Middle frontal gyrus (tissue), 1 donor: ENCODE results near the gene KLK5.

ENCODE experiments used
- DNase-seq: peaks from one replicate; pipeline ENCODE4 v3.0.0-alpha.2; 2015; ENCODE audit warnings: low spot score; ENCODE audit errors: extremely low spot score

KLK5 gene

GRCh38 chr19:50969413-50969760 lies 16.5 kb upstream of the KLK5 start, which contains the start of gene KLK6:
Gene KLK6, minus strand, starts transcription at chr19:50969591. Its CDS starts 1,487 bp downstream, at chr19:50968104.
- peak; percentile 56 for DNase-seq

GRCh38 chr19:50968716-50969412 lies 16.0 kb upstream of the KLK5 start:
- no peak for DNase-seq

DNA sequence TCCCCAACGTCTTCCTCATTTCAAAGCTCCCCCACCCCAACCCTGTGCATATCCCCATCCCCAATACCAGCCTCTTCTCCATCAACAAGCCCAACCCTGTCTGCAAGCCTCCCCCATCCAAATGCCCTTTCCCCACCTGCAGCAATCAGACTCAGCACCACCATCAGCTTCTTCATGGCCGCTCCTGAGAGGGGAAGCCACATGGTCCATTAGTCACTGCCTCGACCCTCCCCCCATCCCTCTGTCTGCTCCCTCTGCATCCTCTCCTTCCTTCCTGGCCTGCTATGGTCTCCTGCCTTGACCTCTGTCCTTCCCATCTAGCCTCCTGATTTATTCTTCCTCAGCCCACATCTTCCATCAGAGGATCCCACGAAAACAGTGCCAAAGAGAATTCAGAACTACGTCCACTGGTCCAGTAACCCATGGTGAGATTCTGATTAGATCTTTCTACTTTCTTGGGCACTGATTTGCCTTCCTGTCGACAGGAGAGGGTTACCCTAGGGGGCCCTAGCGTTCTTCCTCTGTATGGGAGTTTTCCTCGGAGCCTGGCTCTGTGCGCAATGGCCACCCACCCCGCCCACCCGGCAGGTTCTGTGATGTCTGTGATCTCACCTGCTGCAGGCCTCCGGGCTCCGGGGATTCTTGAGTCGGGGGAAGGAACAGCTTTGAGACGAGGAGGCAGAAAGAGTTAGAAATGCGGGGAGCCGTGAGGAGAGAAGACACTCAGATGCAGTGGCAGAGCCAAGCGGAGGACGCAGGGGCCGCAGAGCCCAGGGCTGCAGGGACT lies 15.3 kb upstream of the KLK5 start:
- no peak for DNase-seq

DNA sequence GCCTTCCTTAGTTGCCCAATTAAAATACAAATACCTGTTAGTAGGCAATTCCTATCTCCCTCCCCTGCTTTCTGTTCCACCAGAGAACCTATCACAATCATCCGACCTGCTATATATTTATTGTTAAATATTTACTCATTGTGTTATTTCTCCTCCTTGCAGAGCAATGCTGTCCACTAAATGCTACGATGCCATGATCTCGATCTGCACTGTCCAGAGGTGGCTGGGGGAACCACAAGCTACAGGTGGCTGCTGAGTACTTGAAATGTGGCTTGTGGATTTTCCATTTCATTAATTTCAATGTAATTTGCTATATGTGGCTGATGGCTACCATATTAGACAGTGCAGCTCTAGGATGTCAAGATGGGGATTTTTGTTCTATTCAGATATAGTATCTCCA lies 11.4 kb upstream of the KLK5 start:
- DNase-seq, result no peak

DNA sequence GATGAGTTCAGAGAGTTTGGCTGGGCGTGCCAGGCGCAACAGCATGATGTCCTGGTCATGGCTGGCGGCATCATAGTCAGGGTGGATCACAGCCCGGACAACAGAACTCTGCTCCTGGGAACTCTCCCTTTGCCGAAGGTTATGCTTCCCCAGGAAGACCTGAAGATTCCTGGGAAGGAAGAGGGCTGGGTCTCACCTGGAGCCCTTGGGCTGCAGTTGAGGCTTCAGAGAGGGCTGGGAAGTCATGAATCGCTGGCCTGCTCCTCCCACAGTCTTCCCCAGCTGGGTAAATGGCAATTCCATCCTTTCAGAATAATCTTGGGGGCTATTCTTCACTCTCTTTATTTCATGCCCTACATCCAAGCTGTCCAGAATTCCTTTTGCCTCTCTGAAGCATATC lies 10.5 kb upstream of the KLK5 start:
- DNase-seq, result no peak

- DNase-seq, result no peak
Observed at GRCh38 chr19:50962245-50962644, 9.4 kb upstream of the KLK5 start.

DNA sequence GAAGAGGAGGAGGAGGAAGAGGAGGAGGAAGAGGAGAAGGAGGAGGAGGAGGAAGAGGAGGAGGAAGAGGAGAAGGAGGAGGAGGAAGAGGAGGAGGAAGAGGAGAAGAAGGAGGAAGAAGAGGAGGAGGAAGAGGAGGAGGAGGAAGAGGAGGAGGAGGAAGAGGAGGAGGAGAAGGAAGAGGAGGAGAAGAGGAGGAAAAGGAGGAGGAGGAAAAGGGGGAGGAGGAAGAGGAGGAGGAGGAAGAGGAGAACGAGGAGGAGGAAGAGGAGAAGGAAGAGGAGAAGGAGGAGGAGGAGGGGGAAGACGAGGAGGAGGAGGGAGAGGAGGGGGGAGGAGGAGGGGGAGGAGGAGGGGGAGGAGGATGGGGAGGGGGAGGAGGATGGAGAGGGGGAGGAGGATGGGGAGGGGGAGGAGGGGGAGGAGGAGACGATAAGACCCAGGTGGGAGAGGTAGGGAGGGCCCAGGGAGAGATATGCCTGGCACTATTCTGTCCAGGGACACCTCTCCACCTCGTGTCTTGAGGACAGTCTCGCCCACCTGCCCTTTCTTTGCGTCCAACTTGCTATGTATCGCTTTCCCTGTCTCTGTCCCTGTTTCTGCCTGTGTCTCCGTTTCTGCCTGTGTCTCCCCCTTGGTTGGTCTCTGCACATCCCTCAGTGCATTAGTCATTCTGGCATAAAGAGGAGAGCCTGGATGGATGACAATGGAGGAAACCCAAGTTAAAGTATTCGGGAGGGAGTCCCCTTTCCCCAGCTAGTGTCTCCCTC lies 7.1 kb upstream of the KLK5 start:
- no peak for DNase-seq

DNA sequence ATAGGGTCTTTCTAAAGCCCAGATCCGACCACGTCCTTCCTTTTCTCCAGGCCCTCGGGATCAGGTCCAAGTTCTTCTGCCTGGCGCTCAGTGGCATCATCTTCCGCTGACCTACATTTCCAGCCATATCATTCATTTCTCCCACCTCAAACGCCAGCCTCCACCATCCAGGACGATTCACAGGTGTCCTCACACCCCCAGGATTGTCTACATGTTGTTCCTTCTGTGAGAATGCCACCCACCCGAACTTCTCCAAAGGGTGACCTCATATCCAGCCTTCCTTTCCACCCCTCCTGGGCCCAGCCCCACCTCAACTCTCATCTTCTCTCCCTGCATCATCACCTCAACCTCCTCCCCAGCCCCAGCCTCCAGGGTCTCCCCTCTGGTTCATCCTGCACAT lies 4.7 kb upstream of the KLK5 start:
- no peak for DNase-seq

- no peak for DNase-seq
Observed at GRCh38 chr19:50949861-50950260, 3.0 kb downstream of the KLK5 start.

DNA sequence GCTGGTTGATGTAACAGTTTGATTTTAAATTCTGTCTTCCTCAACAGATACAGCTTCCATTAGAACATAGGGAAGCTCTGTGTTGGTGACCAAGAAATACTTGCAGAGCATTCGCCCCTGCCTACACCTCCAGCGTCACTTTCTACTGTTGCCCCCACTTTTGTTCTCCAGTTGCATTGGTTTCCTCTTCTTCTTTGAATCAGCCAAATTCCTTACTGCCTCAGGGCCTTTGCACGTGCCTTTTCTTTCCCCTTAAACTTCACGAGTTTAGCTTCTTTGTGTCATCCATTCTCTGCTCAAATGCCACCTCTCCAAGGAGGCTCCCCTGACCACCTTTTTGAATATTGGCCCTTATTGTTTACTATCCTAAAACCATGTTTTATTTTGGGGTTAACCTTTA lies 5.7 kb downstream of the KLK5 start:
- no peak for DNase-seq

GRCh38 chr19:50944795-50945194 lies 8.0 kb downstream of the KLK5 start:
- no peak for DNase-seq

DNA sequence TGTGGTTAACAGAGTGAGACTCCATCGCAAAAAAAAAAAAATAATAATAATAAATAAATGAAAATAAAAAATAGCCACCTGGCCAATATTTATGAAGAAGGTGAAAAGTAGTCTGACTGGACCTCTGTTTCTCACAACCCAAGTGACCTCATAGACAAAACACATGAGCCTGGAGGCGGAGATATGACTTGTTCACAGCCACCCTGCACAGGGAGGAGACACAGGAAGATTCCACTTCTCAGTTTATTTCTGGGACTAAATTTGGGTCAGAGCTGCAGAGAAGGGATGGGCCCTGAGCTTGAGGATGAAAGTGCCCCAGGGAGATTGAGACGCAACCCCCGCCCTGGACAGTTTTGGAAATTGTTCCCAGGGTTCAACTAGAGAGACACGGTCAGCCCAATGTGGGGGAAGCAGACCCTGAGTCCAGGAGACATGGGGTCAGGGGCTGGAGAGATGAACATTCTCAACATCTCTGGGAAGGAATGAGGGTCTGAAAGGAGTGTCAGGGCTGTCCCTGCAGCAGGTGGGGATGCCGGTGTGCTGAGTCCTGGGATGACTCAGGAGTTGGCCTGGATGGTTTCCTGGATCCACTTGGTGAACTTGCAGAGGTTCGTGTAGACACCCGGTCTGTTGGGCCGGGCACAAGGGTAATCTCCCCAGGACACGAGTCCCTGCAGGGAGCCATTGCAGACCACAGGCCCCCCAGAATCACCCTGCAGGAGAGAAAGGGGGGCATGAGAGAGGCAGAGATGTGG lies 9.6 kb downstream of the KLK5 start:
- DNase-seq, result no peak

GRCh38 chr19:50939596-50939995 lies 13.2 kb downstream of the KLK5 start:
- DNase-seq, result no peak

- DNase-seq, result no peak
Observed at GRCh38 chr19:50933640-50934039, 19.2 kb downstream of the KLK5 start.

GRCh38 chr19:50932690-50933083 lies 20.2 kb downstream of the KLK5 start:
- DNase-seq, result no peak

DNA sequence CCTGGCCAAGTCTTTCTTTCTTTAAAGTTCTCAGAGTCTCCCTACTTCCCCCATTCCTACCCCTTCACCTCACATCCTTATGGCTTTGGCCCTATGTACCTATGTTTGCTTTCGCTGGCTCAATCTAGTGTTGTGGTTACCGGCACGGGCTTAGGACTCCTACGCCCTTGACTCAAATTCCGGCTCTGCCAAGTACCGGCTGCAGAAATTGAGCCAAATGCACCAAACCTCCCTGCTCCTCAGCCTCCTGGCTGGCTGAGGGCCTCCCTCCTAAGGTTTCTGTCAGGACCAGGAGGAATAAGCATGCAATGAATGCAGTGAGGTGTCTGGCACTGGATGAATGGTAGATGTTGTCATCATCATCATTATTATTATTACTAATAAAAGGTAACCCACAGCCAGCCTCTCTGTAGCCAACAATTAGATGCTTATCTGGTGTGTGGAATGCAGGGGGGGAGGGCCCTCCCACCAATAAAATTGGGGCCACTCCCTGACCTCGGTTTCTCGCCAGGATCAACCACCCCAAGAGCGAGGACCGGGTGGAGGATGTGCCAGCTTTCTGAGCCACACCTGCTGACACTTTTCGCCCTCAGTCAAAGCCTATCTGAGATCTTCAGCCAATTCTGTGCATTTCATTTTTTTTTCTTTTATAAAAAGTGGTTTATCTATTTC lies 20.7 kb downstream of the KLK5 start:
- DNase-seq, result no peak

- DNase-seq, result no peak
Observed at GRCh38 chr19:50931023-50931422, 21.8 kb downstream of the KLK5 start.

DNA sequence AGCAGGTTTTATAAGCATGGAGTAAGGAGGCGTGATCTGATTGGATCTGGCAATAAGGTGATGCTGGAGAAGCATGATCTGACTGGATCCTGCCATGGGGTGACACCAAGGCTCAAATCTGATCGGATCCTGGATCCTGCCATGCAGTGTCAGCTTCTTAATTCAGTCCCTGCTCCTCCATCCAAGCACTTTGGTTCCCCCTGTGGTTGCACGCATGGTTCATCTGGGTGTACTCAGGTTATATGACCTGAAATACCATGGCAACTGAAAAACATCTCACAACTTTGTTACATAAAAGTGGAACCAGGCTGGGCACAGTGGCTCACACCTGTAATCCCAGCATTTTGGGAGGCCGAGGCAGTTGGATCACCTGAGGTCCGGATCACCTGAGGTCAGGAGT lies 24.0 kb downstream of the KLK5 start:
- DNase-seq, result no peak

DNA sequence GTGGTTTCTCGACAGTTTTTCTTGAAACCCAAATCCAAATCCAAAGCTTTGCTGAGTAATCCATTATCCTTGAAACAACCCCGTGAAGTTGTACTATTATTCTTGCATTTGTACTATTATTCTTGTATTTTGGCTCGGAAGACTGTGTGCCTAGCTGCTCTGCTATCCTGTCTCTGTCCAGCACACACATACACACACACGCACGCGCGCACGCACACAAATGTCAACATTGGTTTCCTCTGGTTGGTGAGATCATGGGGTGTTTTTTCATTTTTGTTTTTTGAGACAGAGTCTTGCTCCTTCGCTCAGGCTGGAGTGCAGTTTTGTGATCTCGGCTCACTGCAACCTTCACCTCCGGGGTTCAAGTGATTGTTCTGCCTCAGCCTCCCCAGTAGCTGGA lies 26.7 kb downstream of the KLK5 start:
- DNase-seq, result no peak

GRCh38 chr19:50925734-50926133 lies 27.1 kb downstream of the KLK5 start:
- no peak for DNase-seq

DNA sequence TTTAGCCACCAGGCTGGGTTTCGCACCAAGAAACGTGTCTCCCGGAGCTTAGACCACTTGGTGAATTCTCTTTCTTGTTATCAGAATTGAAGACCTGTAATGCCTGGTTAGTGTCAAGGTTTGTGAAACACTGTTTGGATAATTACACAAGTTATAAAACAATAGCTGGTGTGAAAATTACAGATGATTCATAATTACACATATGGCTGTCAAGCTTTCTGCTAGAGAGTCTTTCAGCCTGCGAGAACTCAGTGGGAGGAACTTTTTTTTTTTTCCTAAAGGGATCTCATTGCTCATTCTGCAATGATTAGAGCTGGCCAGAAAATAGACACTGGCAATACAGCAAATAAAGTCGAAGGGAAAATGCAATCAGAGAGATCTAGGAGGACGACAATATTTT lies 28.3 kb downstream of the KLK5 start:
- no peak for DNase-seq
